ENCODE results near the gene AHDC1. TPM values are rescaled to one million over a fixed set of nuclear protein-coding genes. Genes with fewer than 3 reads are reported as not detected.

The AHDC1 gene
- total and polyA plus RNA-seq, 10 of the 15 experiments (the other 5 are each of a cell fraction or from before 2014, with no cell fraction given) = 0.21 to 13.0 (median 1.4) TPM

DNA sequence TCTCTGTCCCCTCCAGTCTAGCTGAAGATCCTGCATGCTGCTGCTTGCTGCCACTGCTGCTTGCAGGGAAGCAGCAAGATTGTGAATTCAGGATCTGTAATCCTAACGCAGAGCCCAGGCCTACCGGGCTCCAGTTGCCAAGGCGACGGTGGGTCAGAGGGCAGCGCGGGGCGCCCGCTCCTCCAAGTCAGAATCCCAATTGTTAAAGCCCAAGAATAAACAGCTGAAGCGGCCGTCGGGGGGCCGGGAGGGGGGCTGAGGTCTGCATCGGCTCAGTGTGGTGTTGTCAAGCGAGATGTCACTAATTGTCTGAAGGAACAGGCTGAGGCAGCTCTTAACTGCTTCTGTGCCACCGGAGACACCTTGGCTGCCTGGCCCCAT lies 36.8 kb downstream of the AHDC1 start:
- no peak overlapping the region for H3K4me2 ChIP-seq (ENCODE audit: control insufficient read depth, insufficient read depth)
- no TSS peak for BruUV-seq (replicated peaks)
- no peaks in the 10 kb centered on the region for H3K27me3 ChIP-seq (replicated peaks in 1 of 2; ENCODE audit: control insufficient read depth in 2 of 2, insufficient read depth in 2 of 2, low read length in 1 of 2)
- no peaks in the 10 kb centered on the region; the same call in 1 of the 2 replicates for H3K79me2 ChIP-seq (ENCODE audit: control insufficient read depth, insufficient read depth, low read length)
- DNase-seq (ENCODE audit: low read depth, low spot score) = no peak
- H3K9ac ChIP-seq (ENCODE audit: control insufficient read depth, insufficient read depth, low read length) = no peak overlapping the region
- CTCF ChIA-PET = interaction anchor here (1.1 to 5.8 kb wide), 7 partner anchors 10 to 210 kb away, joined by 3 to 71 read pairs (median 6); partner anchors contain the start of gene AHDC1
- H4K20me1 ChIP-seq (ENCODE audit: control insufficient read depth, insufficient read depth) = no peaks in the 10 kb centered on the region; the same call in 1 of the 2 replicates
- RAD21 ChIA-PET (ENCODE audit: unreplicated experiment) = interaction anchor here (1.3 to 3.0 kb wide), 2 partner anchors 41 to 150 kb away, joined by 4 to 16 read pairs; no protein-coding TSS in a partner anchor
- ATAC-seq = no peak
- no peak for FAIRE-seq
- no peak overlapping the region for H3K4me3 ChIP-seq
- in situ Hi-C loops (cut with MboI) = no loop called here
- peaks cover 7% of the 10 kb centered on the region for H3K4me1 ChIP-seq (ENCODE audit: control insufficient read depth, insufficient read depth, low read length)
- SMC1A ChIA-PET (ENCODE audit: uncharacterized antibody, unreplicated experiment) = interaction anchor here (1.2 kb wide), 1 partner anchor 38 kb away, joined by 5 read pairs; no protein-coding TSS in a partner anchor
- TF ChIP-seq GATAD2B (conservative IDR thresholded peaks at IDR 0.05; ENCODE audit: low read depth) = no peak
- TF ChIP-seq BACH1 (IDR thresholded peaks at IDR 0.05; ENCODE audit: borderline replicate concordance) = no peak
- TF ChIP-seq ELK1 (IDR thresholded peaks at IDR 0.05; ENCODE audit: low read depth, low read length) = no peak
- no peak for TF ChIP-seq SP1 (IDR thresholded peaks at IDR 0.05; ENCODE audit: low read depth, low read length)
- TF ChIP-seq EP300 (IDR thresholded peaks at IDR 0.05; ENCODE audit: borderline replicate concordance in 1 of 2, control insufficient read depth in 1 of 2, low read depth in 2 of 2, low read length in 2 of 2) = no peak
- TF ChIP-seq CREM (IDR thresholded peaks at IDR 0.05; ENCODE audit: low read depth) = no peak
- no peaks in the 10 kb centered on the region for H3K9me3 ChIP-seq (replicated peaks; ENCODE audit: control insufficient read depth, insufficient read depth, low read length)
- H3K27ac ChIP-seq (ENCODE audit: control insufficient read depth, insufficient read depth) = no peak overlapping the region
- no peaks in the 10 kb centered on the region; a peak in 1 of 4 replicates for H3K36me3 ChIP-seq (ENCODE audit: control insufficient read depth in 2 of 2, insufficient read depth in 2 of 2, low read length in 1 of 2)
- 89% methylated on average over 15 of the region's 15 CpGs for WGBS (ENCODE audit: insufficient coverage, insufficient replicate concordance, low lambda C conversion rate, missing lambda C conversion rate)
- no peak overlapping the region for H2AFZ ChIP-seq (ENCODE audit: control insufficient read depth, low read depth, low read length)
- POLR2A ChIA-PET = interaction anchor here (1.0 to 1.8 kb wide), 2 partner anchors 34 to 42 kb away, joined by 3 to 7 read pairs; no protein-coding TSS in a partner anchor
- intact Hi-C loops (cut with micrococcal nuclease; ENCODE audit: unreplicated experiment) = no loop called here
